WI38 (cell line): ENCODE data around the gene ANKRD55.
"Not testable (repeated sequence)": the region's sequence is repeated elsewhere in the genome, so short reads cannot be mapped to it uniquely, and the experiment has no call there.

ENCODE experiments used
- H3K4me3 ChIP-seq: 2 replicates; pipeline ENCODE4 v1.5.1; 2011; ENCODE audit warnings: low read depth, mild to moderate bottlenecking, control low read depth, low read length
- CTCF ChIP-seq: IDR thresholded peaks from 2 replicates; pipeline ENCODE4 v1.5.1; 2012; ENCODE audit warnings: low read depth, mild to moderate bottlenecking, control low read depth, low read length

Gene ANKRD55

GRCh38 chr5:56106837-56107236, 126.3 kb downstream of the ANKRD55 start:
- no peak overlapping the region for H3K4me3 ChIP-seq
- TF ChIP-seq CTCF: no peak

DNA sequence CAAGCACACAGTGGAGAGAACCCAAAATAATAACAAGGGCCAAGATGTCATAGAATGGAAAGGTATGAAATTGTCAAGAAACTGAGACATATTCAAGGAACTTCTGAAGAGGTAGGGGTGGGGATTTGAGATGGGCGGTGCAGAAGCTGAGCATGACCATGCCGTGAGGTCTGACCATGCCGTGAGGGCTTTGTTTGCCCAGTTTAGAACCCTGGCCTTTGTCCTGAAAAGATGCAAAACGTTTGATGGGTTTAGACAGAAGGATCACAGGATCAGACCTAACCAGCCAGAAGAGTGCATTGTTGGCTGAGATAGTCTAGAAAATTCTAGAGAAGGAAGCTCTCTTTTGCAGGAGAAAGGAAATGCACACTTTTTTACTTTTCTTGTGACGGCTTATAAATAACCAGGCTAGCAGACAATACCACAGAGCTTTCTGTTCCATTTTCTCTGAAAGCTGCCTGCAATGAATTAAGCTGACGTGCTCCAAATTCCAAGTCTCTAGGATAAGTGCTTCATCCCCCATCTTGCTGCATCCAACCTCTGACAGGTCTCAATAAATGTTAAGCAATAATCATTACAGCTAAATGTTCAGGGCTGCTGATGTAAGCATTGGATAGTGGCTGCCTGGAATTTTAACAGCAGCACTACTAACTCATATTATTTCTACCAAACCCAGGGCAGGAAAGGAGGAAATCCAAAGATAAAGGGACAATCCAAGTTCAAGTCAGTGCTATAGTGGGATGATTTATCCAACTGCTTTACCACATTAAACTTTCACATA, 127.4 kb downstream of the ANKRD55 start:
- no peak for TF ChIP-seq CTCF
- no peak overlapping the region for H3K4me3 ChIP-seq

GRCh38 chr5:56102889-56103288, 130.2 kb downstream of the ANKRD55 start:
- no peak overlapping the region for H3K4me3 ChIP-seq
- TF ChIP-seq CTCF: no peak

DNA sequence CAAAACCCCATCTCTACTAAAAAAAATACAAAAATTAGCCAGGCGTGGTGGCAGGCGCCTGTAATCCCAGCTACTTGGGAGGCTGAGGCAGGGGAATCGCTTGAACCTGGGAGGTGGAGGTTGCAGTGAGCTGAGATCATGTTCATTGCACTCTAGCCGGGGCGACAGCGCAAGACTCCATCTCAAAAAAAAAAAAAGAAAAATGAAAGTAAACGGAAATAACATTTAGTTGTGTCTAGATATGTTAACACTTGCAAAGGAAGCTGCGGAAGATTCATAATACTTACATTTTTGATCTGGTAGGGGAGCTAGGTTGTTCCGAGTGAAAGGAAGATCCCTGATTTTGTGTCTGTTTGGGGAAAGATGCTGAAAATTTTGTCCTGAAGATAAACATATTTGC, 130.9 kb downstream of the ANKRD55 start:
- not testable (repeated sequence) for H3K4me3 ChIP-seq

DNA sequence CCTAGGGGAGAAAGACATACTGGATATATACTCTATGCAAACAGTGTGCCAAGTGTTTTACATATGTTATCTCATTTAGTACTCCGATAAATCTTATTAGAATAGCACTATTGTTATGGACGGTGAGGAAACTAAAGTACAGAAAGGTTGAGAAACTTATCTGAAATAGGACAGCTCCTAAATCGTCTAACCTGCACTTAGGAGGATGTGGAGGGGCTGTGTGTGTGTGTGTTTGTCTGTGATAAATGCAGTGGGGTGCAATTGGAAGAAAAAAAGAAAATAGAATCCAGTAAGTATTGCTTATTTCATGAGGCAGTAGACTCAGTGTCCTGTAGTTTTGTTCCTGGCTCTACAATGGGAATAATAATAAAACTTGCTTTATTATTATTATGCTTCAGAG, 131.9 kb downstream of the ANKRD55 start:
- TF ChIP-seq CTCF: no peak
- no peak overlapping the region for H3K4me3 ChIP-seq

DNA sequence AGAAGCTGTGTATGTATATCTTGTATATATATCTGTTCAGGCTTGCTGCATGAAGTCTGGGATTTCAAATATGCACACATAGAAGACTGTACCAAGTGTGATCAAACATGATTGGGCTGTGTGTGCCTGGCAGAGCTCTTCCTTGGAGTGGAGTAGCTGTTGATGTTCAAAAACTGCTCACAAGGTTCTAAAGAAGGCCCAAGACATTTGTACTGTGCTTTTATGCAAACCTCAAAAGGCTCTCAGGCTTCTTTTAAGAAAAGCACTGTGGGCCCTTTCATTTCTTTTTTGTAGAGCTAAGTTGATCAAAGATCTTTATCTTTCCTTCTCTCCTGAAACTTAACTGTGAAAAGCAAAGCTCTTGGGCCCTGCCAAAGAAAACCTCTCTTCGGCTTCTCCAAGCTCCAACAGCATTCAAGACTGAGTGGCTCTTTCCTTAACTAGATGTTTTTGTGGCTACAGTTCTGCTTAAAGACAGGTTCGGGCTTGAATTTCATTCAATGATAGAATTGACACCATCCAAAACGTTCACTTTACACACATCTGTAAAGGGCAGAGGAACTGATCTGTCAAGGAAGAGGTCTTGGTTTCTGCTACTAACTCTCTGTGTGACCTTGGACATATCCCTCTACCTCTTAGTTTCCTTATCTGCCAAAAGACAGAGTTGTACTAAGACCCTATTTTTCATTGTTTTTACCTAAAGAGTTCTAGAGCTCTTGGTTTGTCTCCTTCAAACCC, 132.5 kb downstream of the ANKRD55 start:
- no peak overlapping the region for H3K4me3 ChIP-seq
- no peak for TF ChIP-seq CTCF

DNA sequence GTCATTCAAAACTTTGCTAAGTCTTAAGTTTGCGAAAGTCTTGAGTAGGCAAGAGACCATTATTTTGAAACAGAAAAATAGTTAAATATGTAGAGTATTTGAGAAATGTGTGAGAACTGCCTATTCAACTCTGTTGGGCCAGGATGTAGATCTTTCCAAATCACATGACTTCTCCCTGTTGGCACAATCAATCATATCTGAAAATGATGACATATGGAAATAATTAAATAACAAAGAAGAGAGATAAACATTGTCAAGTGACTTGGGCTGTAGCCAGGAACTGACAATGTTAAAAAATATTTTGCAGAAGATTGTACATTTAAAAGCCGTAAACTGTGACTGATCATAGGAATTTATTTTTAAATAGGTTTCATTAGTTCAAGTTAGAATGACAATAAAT, 133.8 kb downstream of the ANKRD55 start:
- TF ChIP-seq CTCF: no peak
- no peak overlapping the region for H3K4me3 ChIP-seq
